ENCODE data around the gene SARDH.

The SARDH gene

GRCh38 chr9:133713150-133713959 lies 24.8 kb downstream of the SARDH start:
- no peaks in the 10 kb centered on the region for H3K36me3 ChIP-seq (ENCODE audit: insufficient read depth, low read length)
- H3K9me2 ChIP-seq (ENCODE audit: low read depth, low read length): no peaks in the 10 kb centered on the region
- H3F3A ChIP-seq (ENCODE audit: insufficient read depth, low read length): no peaks in the 10 kb centered on the region
- no peak overlapping the region for H3K9ac ChIP-seq (ENCODE audit: low read length)
- H3K79me2 ChIP-seq (ENCODE audit: insufficient read depth, low read length): no peaks in the 10 kb centered on the region
- no peak overlapping the region for H2AFZ ChIP-seq (ENCODE audit: low read length)
- H3K4me2 ChIP-seq (ENCODE audit: low read length): no peak overlapping the region
- no peaks in the 10 kb centered on the region for H3K4me1 ChIP-seq (ENCODE audit: insufficient read depth, low read length, severe bottlenecking)
- H3K27me3 ChIP-seq (ENCODE audit: insufficient read depth, low read length): 0 out of 2 replicates have a peak, but pooled peaks cover 7% of the 10 kb centered on the region
- no peaks in the 10 kb centered on the region for H3K9me3 ChIP-seq (ENCODE audit: low read length)
- no peak overlapping the region for H3K27ac ChIP-seq (ENCODE audit: low read depth, low read length, poor library complexity, severe bottlenecking)
- H4K20me1 ChIP-seq (ENCODE audit: insufficient read depth, low read length): no peaks in the 10 kb centered on the region
- TF ChIP-seq EZH2 (IDR thresholded peaks at IDR 0.05; ENCODE audit: borderline replicate concordance, low read length) (no peak), CTCF (IDR thresholded peaks at IDR 0.05; ENCODE audit: low read length) (no peak)
- H3K4me3 ChIP-seq (ENCODE audit: low read depth, low read length, poor library complexity, severe bottlenecking): no peak overlapping the region

GRCh38 chr9:133712221-133713100 lies 25.7 kb downstream of the SARDH start:
- Histone ChIP-seq H4K20me1 (ENCODE audit: insufficient read depth, low read length) (no peaks in the 10 kb centered on the region), H3K36me3 (ENCODE audit: insufficient read depth, low read length) (no peaks in the 10 kb centered on the region), H3F3A (ENCODE audit: insufficient read depth, low read length) (no peaks in the 10 kb centered on the region), H3K4me3 (ENCODE audit: low read depth, low read length, poor library complexity, severe bottlenecking) (no peak overlapping the region), H3K9me3 (ENCODE audit: low read length) (no peaks in the 10 kb centered on the region), H3K79me2 (ENCODE audit: insufficient read depth, low read length) (no peaks in the 10 kb centered on the region), H3K9me2 (ENCODE audit: low read depth, low read length) (no peaks in the 10 kb centered on the region), H3K4me1 (ENCODE audit: insufficient read depth, low read length, severe bottlenecking) (no peaks in the 10 kb centered on the region), H3K27ac (ENCODE audit: low read depth, low read length, poor library complexity, severe bottlenecking) (no peak overlapping the region), H2AFZ (ENCODE audit: low read length) (no peak overlapping the region), H3K4me2 (ENCODE audit: low read length) (no peak overlapping the region), H3K9ac (ENCODE audit: low read length) (no peak overlapping the region), H3K27me3 (ENCODE audit: insufficient read depth, low read length) (0 out of 2 replicates have a peak, but pooled peaks cover 7% of the 10 kb centered on the region)
- TF ChIP-seq EZH2 (IDR thresholded peaks at IDR 0.05; ENCODE audit: borderline replicate concordance, low read length) (no peak), CTCF (IDR thresholded peaks at IDR 0.05; ENCODE audit: low read length) (no peak)

- H2AFZ ChIP-seq (ENCODE audit: low read length): no peak overlapping the region
- TF ChIP-seq EZH2 (IDR thresholded peaks at IDR 0.05; ENCODE audit: borderline replicate concordance, low read length) (no peak), CTCF (IDR thresholded peaks at IDR 0.05; ENCODE audit: low read length) (no peak)
- H3K9me2 ChIP-seq (ENCODE audit: low read depth, low read length): no peaks in the 10 kb centered on the region
- no peak overlapping the region for H3K9ac ChIP-seq (ENCODE audit: low read length)
- no peaks in the 10 kb centered on the region for H4K20me1 ChIP-seq (ENCODE audit: insufficient read depth, low read length)
- no peaks in the 10 kb centered on the region for H3K79me2 ChIP-seq (ENCODE audit: insufficient read depth, low read length)
- H3K27me3 ChIP-seq (ENCODE audit: insufficient read depth, low read length): 0 out of 2 replicates have a peak, but pooled peaks cover 7% of the 10 kb centered on the region
- no peaks in the 10 kb centered on the region for H3K36me3 ChIP-seq (ENCODE audit: insufficient read depth, low read length)
- H3F3A ChIP-seq (ENCODE audit: insufficient read depth, low read length): no peaks in the 10 kb centered on the region
- H3K4me1 ChIP-seq (ENCODE audit: insufficient read depth, low read length, severe bottlenecking): no peaks in the 10 kb centered on the region
- no peak overlapping the region for H3K4me3 ChIP-seq (ENCODE audit: low read depth, low read length, poor library complexity, severe bottlenecking)
- H3K9me3 ChIP-seq (ENCODE audit: low read length): no peaks in the 10 kb centered on the region
- H3K4me2 ChIP-seq (ENCODE audit: low read length): no peak overlapping the region
- no peak overlapping the region for H3K27ac ChIP-seq (ENCODE audit: low read depth, low read length, poor library complexity, severe bottlenecking)
These were observed 26.5 kb downstream of the SARDH start for GRCh38 chr9:133711428-133712220.
